IMR-90 (cell line): ENCODE data around the gene SPAG8.

Experiments used
- BHLHE40 ChIP-seq: fragments of 150-350 bp; IDR thresholded peaks from 2 replicates; pipeline ENCODE4 v1.6.1; 2016; ENCODE audit warnings: mild to moderate bottlenecking, low read depth, low read length
- CHD1 ChIP-seq: IDR thresholded peaks from 2 replicates; pipeline ENCODE4 v1.6.1; 2012; ENCODE audit warnings: low read depth, low read length, improper control_type of control experiment
- FOS ChIP-seq: fragments of 150-350 bp; IDR thresholded peaks from 2 replicates; pipeline ENCODE4 v1.6.1; 2016; ENCODE audit warnings: low read depth, low read length
- MAZ ChIP-seq: IDR thresholded peaks from 2 replicates; pipeline ENCODE4 v1.6.1; 2012; ENCODE audit warnings: low read depth, mild to moderate bottlenecking, low read length, improper control_type of control experiment, moderate library complexity, borderline replicate concordance
- MXI1 ChIP-seq: IDR thresholded peaks from 2 replicates; pipeline ENCODE4 v1.6.1; 2012; ENCODE audit warnings: low read depth, mild to moderate bottlenecking, low read length, moderate library complexity, borderline replicate concordance
- NFE2L2 ChIP-seq: fragments of 150-350 bp; IDR thresholded peaks from 2 replicates; pipeline ENCODE4 v1.6.1; 2016; ENCODE audit warnings: low read depth, mild to moderate bottlenecking, low read length
- POLR2A ChIP-seq: IDR thresholded peaks from 2 replicates; pipeline ENCODE4 v1.6.1; 2012; ENCODE audit warnings: mild to moderate bottlenecking, low read depth, low read length
- RCOR1 ChIP-seq: IDR thresholded peaks from 2 replicates; pipeline ENCODE4 v1.6.1; 2012; ENCODE audit warnings: mild to moderate bottlenecking, low read length, improper control_type of control experiment; ENCODE audit not compliant: insufficient replicate concordance
- RFX5 ChIP-seq: IDR thresholded peaks from 2 replicates; pipeline ENCODE4 v1.8.0; 2012; ENCODE audit warnings: low read depth, mild to moderate bottlenecking, low read length, moderate library complexity
- USF2 ChIP-seq: fragments of 150-350 bp; IDR thresholded peaks from 2 replicates; pipeline ENCODE4 v1.6.1; 2017; ENCODE audit warnings: mild to moderate bottlenecking, antibody characterized with exemption, low read length, low read depth
- TF ChIP-seq, protein P1 (sequence below): conservative IDR thresholded peaks from 2 replicates; pipeline ENCODE4 v1.5.1; 2012; ENCODE audit warnings: mild to moderate bottlenecking, low read depth, low read length, improper control_type of control experiment
- TF ChIP-seq, protein P2 (sequence below): fragments of 150-350 bp; IDR thresholded peaks from 2 replicates; pipeline ENCODE4 v1.6.1; 2016; ENCODE audit warnings: low read depth, mild to moderate bottlenecking, low read length, moderate library complexity, borderline replicate concordance

DNA sequence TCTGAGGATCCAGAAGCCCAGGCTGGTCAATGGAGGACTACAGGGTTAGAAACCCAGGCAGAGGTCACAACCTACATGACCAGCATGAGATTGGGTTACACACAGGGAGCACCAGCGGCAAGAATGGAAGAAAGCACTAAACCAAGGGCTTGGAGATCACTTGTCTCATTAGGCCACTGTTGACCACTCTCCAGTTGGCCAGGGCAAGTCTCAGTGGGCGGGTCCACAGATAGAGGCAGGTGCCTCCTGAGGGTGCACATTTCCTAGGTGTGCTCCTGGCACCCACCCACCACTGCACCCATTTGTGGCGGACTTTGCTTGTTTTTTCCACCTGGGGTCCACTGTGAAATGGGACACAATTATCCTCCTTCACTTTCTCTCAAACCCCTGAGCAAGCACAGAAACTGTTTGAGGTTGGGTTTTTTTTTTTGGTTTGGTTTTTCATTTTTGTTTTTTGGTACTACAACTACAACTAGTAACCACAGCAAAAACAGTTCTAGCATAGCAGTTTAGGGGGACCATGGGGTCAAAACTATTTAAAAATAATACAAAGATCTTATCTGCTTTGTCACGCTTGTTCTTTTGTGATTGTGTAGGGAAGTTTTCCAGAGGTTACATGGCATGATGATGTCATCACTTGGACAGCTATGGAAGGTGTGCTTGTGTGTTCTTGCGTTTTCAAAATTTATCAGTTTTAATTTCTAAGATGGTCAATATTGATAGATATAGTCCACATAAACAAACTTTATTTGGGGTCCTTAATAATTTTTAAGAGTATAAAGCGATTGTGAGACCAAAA is 14.6 kb downstream of the SPAG8 start:
- TF ChIP-seq, protein P1, sequence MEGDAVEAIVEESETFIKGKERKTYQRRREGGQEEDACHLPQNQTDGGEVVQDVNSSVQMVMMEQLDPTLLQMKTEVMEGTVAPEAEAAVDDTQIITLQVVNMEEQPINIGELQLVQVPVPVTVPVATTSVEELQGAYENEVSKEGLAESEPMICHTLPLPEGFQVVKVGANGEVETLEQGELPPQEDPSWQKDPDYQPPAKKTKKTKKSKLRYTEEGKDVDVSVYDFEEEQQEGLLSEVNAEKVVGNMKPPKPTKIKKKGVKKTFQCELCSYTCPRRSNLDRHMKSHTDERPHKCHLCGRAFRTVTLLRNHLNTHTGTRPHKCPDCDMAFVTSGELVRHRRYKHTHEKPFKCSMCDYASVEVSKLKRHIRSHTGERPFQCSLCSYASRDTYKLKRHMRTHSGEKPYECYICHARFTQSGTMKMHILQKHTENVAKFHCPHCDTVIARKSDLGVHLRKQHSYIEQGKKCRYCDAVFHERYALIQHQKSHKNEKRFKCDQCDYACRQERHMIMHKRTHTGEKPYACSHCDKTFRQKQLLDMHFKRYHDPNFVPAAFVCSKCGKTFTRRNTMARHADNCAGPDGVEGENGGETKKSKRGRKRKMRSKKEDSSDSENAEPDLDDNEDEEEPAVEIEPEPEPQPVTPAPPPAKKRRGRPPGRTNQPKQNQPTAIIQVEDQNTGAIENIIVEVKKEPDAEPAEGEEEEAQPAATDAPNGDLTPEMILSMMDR = no peak
- TF ChIP-seq MAZ (no peak), MXI1 (no peak), RFX5 (no peak), POLR2A (no peak), BHLHE40 (no peak), NFE2L2 (no peak), RCOR1 (no peak), USF2 (no peak), FOS (no peak), CHD1 (no peak)
- TF ChIP-seq, protein P2, sequence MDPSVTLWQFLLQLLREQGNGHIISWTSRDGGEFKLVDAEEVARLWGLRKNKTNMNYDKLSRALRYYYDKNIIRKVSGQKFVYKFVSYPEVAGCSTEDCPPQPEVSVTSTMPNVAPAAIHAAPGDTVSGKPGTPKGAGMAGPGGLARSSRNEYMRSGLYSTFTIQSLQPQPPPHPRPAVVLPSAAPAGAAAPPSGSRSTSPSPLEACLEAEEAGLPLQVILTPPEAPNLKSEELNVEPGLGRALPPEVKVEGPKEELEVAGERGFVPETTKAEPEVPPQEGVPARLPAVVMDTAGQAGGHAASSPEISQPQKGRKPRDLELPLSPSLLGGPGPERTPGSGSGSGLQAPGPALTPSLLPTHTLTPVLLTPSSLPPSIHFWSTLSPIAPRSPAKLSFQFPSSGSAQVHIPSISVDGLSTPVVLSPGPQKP = no peak
